Smooth muscle cell of the umbilical artery (primary cell): ENCODE results near the gene CCDC112. TPM values are rescaled to one million over a fixed set of nuclear protein-coding genes. Genes with fewer than 3 reads are reported as not detected.

ENCODE experiments used
- total RNA-seq: library from RNA; depleted of rRNA; stranded (reverse); fragments of >200 nt; gene quantifications from 2 replicates; pipeline ENCODE4 v1.2.3, GENCODE V29; 2014

The CCDC112 gene
- 5.0 and 8.4 TPM in 2 replicates for total RNA-seq

DNA sequence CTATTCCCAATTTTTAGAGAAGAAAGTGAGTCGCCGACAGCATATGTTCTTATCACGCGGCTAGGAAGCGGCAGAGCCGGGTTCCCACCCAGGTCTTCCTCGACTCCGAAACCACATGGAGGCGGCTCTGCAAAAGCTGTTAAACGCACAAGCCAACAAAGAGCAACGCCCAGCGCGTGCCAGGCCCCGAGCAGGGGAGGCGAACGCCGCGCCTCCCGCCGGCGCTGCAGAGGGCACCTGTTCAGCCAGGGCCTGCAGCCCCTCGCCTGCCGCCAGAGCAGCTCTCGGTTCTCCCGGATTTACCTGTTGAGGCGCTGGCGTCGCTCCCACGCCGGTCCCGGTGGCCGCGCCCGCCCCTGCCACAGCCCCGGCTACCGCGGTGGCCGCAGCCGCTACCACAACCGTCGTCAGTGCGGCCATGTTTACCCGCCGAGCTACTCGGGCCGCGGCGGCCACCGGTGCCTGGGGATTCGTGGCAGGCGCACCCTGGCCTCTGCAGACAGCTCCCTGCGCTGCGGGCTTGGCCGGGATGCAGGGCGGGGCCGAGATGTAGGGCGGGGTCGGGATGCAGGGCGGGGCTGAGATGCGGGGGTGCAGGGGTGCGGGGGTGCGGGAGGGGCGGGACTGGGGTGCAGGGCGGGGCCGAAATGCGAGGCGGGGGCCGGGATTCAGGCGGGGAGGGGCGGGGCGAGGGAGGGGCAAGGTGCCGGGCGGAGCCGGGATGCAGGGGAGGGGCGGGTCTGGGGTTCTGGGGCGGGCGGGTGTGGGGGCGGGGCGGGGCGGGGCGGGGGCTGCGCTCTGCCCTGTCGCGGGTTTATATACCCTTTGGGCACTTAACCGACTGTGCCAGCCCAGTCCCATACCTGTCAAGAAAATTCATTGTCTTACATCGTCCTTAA lies at the start of gene CCDC112:
Gene CCDC112, minus strand, starts transcription at position 531 of the 899 bp plus-strand sequence. Its CDS starts 111 bp downstream, at position 420.

GRCh38 chr5:115262321-115263077 lies 34.0 kb downstream of the CCDC112 start, which contains the start of gene PGGT1B:
Gene PGGT1B, minus strand, starts transcription at chr5:115262877. Its CDS starts 26 bp downstream, at chr5:115262851.

Other genes starting within 250 kb of the CCDC112 start
- 1.4 and 1.5 TPM in 2 replicates for gene TRIM36, start 126.7 kb downstream of the CCDC112 start, total RNA-seq
- gene PGGT1B, start 33.8 kb downstream of the CCDC112 start, total RNA-seq: 12.5 and 22.1 TPM in 2 replicates
- gene FEM1C, start 248.1 kb upstream of the CCDC112 start, total RNA-seq: 19.6 and 27.5 TPM in 2 replicates